GM12892 (cell line): ENCODE results near the gene ENOX1.

Experiments
- POLR2A ChIP-seq: IDR thresholded peaks from 2 replicates; pipeline ENCODE4 v1.6.1; 2011; ENCODE audit warnings: low read depth, low read length, control low read depth
- TAF1 ChIP-seq: IDR thresholded peaks from 2 replicates; pipeline ENCODE4 v1.6.1; 2011; ENCODE audit warnings: low read depth, mild to moderate bottlenecking, control low read depth, low read length, borderline replicate concordance

DNA sequence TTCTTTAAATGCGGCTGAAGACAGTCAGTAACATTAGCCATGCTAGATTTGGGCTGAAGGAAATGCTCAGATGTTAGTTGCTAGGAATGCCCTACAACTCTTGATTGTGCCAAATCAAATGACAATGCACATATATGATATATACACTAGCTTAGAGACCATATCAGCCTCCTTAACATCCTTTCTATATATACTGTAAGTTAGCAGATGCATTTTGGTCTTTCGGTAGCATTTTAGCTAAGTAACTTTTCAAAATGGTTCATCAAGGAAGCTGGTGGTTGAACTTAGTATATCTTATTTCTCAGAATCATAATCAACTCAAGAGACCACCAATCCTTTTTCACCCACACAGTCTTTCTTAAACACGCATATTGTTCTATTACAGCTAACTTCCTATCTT is 14.1 kb upstream of the ENOX1 start:
- TF ChIP-seq TAF1 (no peak), POLR2A (no peak)
